ENCODE measurements around the gene TUBGCP6.
"Not testable (repeated sequence)": the region's sequence is repeated elsewhere in the genome, so short reads cannot be mapped to it uniquely, and the experiment has no call there.

DNA sequence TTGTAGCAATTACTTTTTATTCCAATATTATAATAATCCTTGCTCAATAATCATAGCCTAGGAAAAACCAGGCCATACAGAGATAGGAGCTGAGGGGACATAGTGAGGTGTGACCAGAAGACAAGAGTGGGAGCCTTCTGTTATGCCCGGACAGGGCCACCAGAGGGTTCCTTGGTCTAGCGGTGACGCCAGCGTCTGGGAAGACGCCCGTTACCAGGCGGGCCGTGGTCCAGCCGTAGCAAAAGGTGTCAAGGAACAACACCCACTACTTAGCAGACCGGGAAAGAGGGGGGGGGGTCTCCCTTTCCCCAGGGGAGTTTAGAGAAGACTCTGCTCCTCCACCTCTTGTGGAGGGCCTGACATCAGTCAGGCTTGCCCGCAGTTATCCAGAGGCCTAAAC is 28.5 kb upstream of the TUBGCP6 start:
- TF ChIP-seq, protein P1, sequence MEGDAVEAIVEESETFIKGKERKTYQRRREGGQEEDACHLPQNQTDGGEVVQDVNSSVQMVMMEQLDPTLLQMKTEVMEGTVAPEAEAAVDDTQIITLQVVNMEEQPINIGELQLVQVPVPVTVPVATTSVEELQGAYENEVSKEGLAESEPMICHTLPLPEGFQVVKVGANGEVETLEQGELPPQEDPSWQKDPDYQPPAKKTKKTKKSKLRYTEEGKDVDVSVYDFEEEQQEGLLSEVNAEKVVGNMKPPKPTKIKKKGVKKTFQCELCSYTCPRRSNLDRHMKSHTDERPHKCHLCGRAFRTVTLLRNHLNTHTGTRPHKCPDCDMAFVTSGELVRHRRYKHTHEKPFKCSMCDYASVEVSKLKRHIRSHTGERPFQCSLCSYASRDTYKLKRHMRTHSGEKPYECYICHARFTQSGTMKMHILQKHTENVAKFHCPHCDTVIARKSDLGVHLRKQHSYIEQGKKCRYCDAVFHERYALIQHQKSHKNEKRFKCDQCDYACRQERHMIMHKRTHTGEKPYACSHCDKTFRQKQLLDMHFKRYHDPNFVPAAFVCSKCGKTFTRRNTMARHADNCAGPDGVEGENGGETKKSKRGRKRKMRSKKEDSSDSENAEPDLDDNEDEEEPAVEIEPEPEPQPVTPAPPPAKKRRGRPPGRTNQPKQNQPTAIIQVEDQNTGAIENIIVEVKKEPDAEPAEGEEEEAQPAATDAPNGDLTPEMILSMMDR (IDR thresholded peaks at IDR 0.05; ENCODE audit: extremely low read depth in 1 of 2, insufficient read depth in 1 of 2, low read depth in 1 of 2, low read length in 2 of 2), result not testable (repeated sequence)
- not testable (repeated sequence) for TF ChIP-seq EZH2 (IDR thresholded peaks at IDR 0.05; ENCODE audit: borderline replicate concordance, low read depth, low read length, severe bottlenecking); POLR2A (IDR thresholded peaks at IDR 0.05; ENCODE audit: low read depth, low read length); POLR2AphosphoS5 (IDR thresholded peaks at IDR 0.05; ENCODE audit: insufficient read depth, low read depth, low read length); GATA2 (IDR thresholded peaks at IDR 0.05; ENCODE audit: insufficient read depth, insufficient read length, low read depth, low read length)

Data from endothelial cell of umbilical vein (primary cell).